DND-41 (cell line): ENCODE measurements around the gene KLHL36.

Source experiments
- ATAC-seq: fragments of 200-7000 bp; cut with Tn5 transposase; 3 replicates; pipeline ENCODE4 v1.9.1; 2021; ENCODE audit warnings: low read depth; ENCODE audit not compliant: insufficient read depth
- DNase-seq: peaks from one replicate; pipeline ENCODE4 v3.0.0-alpha.2; 2020
- H2AFZ ChIP-seq: 2 replicates; pipeline ENCODE4 v1.6.0; 2012; ENCODE audit warnings: low read depth, low read length
- H3K27ac ChIP-seq: 2 replicates; pipeline ENCODE4 v1.5.1; 2012; ENCODE audit warnings: low read length, inconsistent platforms
- H3K27me3 ChIP-seq: fragments of 200-600 bp; sonication (generic); 2 replicates; pipeline ENCODE4 v1.6.0; 2012; ENCODE audit warnings: low read length, mild to moderate bottlenecking, inconsistent platforms; ENCODE audit not compliant: insufficient read depth, poor library complexity
- H3K36me3 ChIP-seq: 2 replicates; pipeline ENCODE4 v1.5.1; 2012; ENCODE audit warnings: low read length, inconsistent platforms; ENCODE audit not compliant: insufficient read depth
- H3K4me1 ChIP-seq: 2 replicates; pipeline ENCODE4 v1.5.1; 2012; ENCODE audit warnings: mild to moderate bottlenecking, low read length; ENCODE audit not compliant: insufficient read depth
- H3K4me2 ChIP-seq: 2 replicates; pipeline ENCODE4 v1.6.0; 2012; ENCODE audit warnings: mild to moderate bottlenecking, moderate library complexity, low read length, inconsistent platforms; ENCODE audit not compliant: insufficient read depth
- H3K4me3 ChIP-seq, 2 experiments: fragments of 200-600 bp in 1 of 2; shearing (Covaris generic) in 1 of 2; 2 replicates each; pipeline ENCODE4 v1.5.1; 2012 to 2016; ENCODE audit warnings: inconsistent platforms in 2 of 2, low read length in 2 of 2, mild to moderate bottlenecking in 2 of 2, low read depth in 1 of 2, moderate library complexity in 1 of 2
- H3K79me2 ChIP-seq: 2 replicates; pipeline ENCODE4 v1.6.0; 2012; ENCODE audit warnings: low read length, inconsistent platforms; ENCODE audit not compliant: insufficient read depth
- H3K9ac ChIP-seq: 2 replicates; pipeline ENCODE4 v1.6.0; 2012; ENCODE audit warnings: low read depth, mild to moderate bottlenecking, inconsistent platforms, low read length, moderate library complexity
- H3K9me3 ChIP-seq: 2 replicates; pipeline ENCODE4 v1.5.1; 2012; ENCODE audit warnings: low read length, moderate library complexity, mild to moderate bottlenecking, inconsistent platforms; ENCODE audit not compliant: insufficient read depth, severe bottlenecking
- H4K20me1 ChIP-seq: 2 replicates; pipeline ENCODE4 v1.6.0; 2012; ENCODE audit warnings: low read length; ENCODE audit not compliant: insufficient read depth
- CTCF ChIP-seq: IDR thresholded peaks from 2 replicates; pipeline ENCODE4 v1.5.1; 2012; ENCODE audit warnings: borderline replicate concordance, low read length, moderate library complexity, mild to moderate bottlenecking; ENCODE audit not compliant: poor library complexity, severe bottlenecking; ENCODE audit errors: extremely low read depth
- EZH2 ChIP-seq: IDR thresholded peaks from 3 replicates; pipeline ENCODE4 v1.6.1; 2012; ENCODE audit warnings: borderline replicate concordance, low read depth, mild to moderate bottlenecking, moderate library complexity, low read length, inconsistent platforms; ENCODE audit not compliant: severe bottlenecking

Gene KLHL36

GRCh38 chr16:84680843-84681629 is 32.7 kb downstream of the KLHL36 start:
- Histone ChIP-seq H3K9ac (no peak overlapping the region), H3K9me3 (no peaks in the 10 kb centered on the region), H3K79me2 (no peaks in the 10 kb centered on the region), H3K4me1 (no peaks in the 10 kb centered on the region), H3K4me3 (no peak overlapping the region), H3K36me3 (no peaks in the 10 kb centered on the region), H3K27ac (no peak overlapping the region), H2AFZ (no peak overlapping the region), H3K4me2 (no peak overlapping the region), H4K20me1 (no peaks in the 10 kb centered on the region), H3K27me3 (peaks cover 8% of the 10 kb centered on the region)
- no peak for TF ChIP-seq CTCF
- no peak for TF ChIP-seq EZH2
- DNase-seq (no peak), ATAC-seq (no peak)

GRCh38 chr16:84683691-84684591 is 35.6 kb downstream of the KLHL36 start:
- TF ChIP-seq EZH2 (no peak), CTCF (no peak)
- no peak overlapping the region for H3K9ac ChIP-seq
- no peak for ATAC-seq
- H3K4me3 ChIP-seq = no peak overlapping the region
- H3K27me3 ChIP-seq = peaks cover 8% of the 10 kb centered on the region
- H3K9me3 ChIP-seq = no peaks in the 10 kb centered on the region
- H3K4me1 ChIP-seq = no peaks in the 10 kb centered on the region
- DNase-seq = no peak
- no peak overlapping the region for H3K27ac ChIP-seq
- no peaks in the 10 kb centered on the region for H4K20me1 ChIP-seq
- H2AFZ ChIP-seq = no peak overlapping the region
- H3K36me3 ChIP-seq = no peaks in the 10 kb centered on the region
- no peak overlapping the region for H3K4me2 ChIP-seq
- H3K79me2 ChIP-seq = no peaks in the 10 kb centered on the region

GRCh38 chr16:84684592-84684965 is 36.3 kb downstream of the KLHL36 start:
- Histone ChIP-seq H3K27me3 (peaks cover 8% of the 10 kb centered on the region), H3K4me1 (no peaks in the 10 kb centered on the region), H3K4me2 (no peak overlapping the region), H3K9ac (no peak overlapping the region), H3K4me3 (no peak overlapping the region), H3K79me2 (no peaks in the 10 kb centered on the region), H2AFZ (no peak overlapping the region), H3K9me3 (no peaks in the 10 kb centered on the region), H4K20me1 (no peaks in the 10 kb centered on the region), H3K36me3 (no peaks in the 10 kb centered on the region), H3K27ac (no peak overlapping the region)
- no peak for ATAC-seq
- TF ChIP-seq CTCF (no peak), EZH2 (no peak)
- DNase-seq = no peak
